HEK293 (cell line): ENCODE measurements around the gene ANKRD53.
A peak's percentile ranks its signal among the peaks of the same experiment; 100 is the strongest.

Experiments
- CTCF ChIA-PET: fragments of 350-600 bp; formaldehyde crosslinking; extraction: SDS; loops from one replicate; lab custom pipeline; 2021; ENCODE audit warnings: antibody characterized with exemption; lab: Yijun Ruan, JAX
- POLR2A ChIA-PET: fragments of 300-600 bp; formaldehyde crosslinking; extraction: SDS; loops from one replicate; lab custom pipeline; 2020; ENCODE audit warnings: antibody characterized with exemption, inconsistent platforms; lab: Yijun Ruan, JAX
- H3K27ac ChIP-seq: fragments of 200-500 bp; sonication (Bioruptor generic); 2 replicates; pipeline ENCODE4 v1.5.1; 2014; ENCODE audit warnings: low read depth, low read length, control low read depth, inconsistent platforms; ENCODE audit errors: extremely low read depth
- H3K36me3 ChIP-seq, 2 experiments: fragments of 200-500 bp in 1 of 2; sonication (Bioruptor generic) in 1 of 2; 1 replicate in 1 of 2; 2 replicates in 1 of 2; pipeline ENCODE4 v1.5.1; 2014 to 2017; ENCODE audit warnings: inconsistent platforms in 2 of 2, low read length in 2 of 2; ENCODE audit not compliant: control insufficient read depth in 2 of 2, insufficient read depth in 1 of 2
- H3K4me1 ChIP-seq: fragments of 200-500 bp; sonication (Bioruptor generic); 2 replicates; pipeline ENCODE4 v1.5.1; 2014; ENCODE audit warnings: mild to moderate bottlenecking, low read length, inconsistent platforms; ENCODE audit not compliant: control insufficient read depth, insufficient read depth
- H3K4me3 ChIP-seq: 2 replicates; pipeline ENCODE4 v1.5.1; 2011; ENCODE audit warnings: low read depth, mild to moderate bottlenecking, control low read depth, low read length, moderate library complexity
- H3K9me3 ChIP-seq: fragments of 200-500 bp; sonication (Bioruptor generic); 2 replicates; pipeline ENCODE4 v1.5.1; 2014; ENCODE audit warnings: low read depth, low read length, inconsistent platforms; ENCODE audit not compliant: control insufficient read depth, insufficient read depth
- BCL11A ChIP-seq: fragments of 450-650 bp; formaldehyde crosslinking; IDR thresholded peaks from 2 replicates; pipeline ENCODE4 v1.5.1; 2016; ENCODE audit warnings: low read depth, missing biosample characterization, missing genetic modification characterization
- EGR2 ChIP-seq: fragments of 450-650 bp; formaldehyde crosslinking; IDR thresholded peaks from 2 replicates; pipeline ENCODE4 v1.5.1; 2016; ENCODE audit warnings: low read depth, missing biosample characterization, missing genetic modification characterization
- HOXA7 ChIP-seq: sonication (generic); formaldehyde crosslinking; IDR thresholded peaks from 2 replicates; pipeline ENCODE4 v1.8.1; 2022; ENCODE audit warnings: missing genetic modification reagents, borderline replicate concordance
- KLF10 ChIP-seq: fragments of 450-650 bp; IDR thresholded peaks from 2 replicates; pipeline ENCODE4 v1.5.1; 2018; ENCODE audit warnings: missing biosample characterization, mild to moderate bottlenecking, missing genetic modification characterization
- KLF7 ChIP-seq: fragments of 450-650 bp; formaldehyde crosslinking; IDR thresholded peaks from 2 replicates; pipeline ENCODE4 v1.5.1; 2016; ENCODE audit warnings: missing biosample characterization, missing genetic modification characterization, borderline replicate concordance
- MEIS1 ChIP-seq: sonication (generic); formaldehyde crosslinking; IDR thresholded peaks from 2 replicates; pipeline ENCODE4 v1.8.1; 2022; ENCODE audit warnings: missing genetic modification reagents, mild to moderate bottlenecking, borderline replicate concordance
- PRDM1 ChIP-seq: fragments of 450-650 bp; formaldehyde crosslinking; IDR thresholded peaks from 2 replicates; pipeline ENCODE4; 2016; ENCODE audit warnings: missing biosample characterization, missing genetic modification characterization
- PRDM6 ChIP-seq: fragments of 450-650 bp; formaldehyde crosslinking; IDR thresholded peaks from 2 replicates; pipeline ENCODE4 v1.5.1; 2017; ENCODE audit warnings: missing biosample characterization, missing genetic modification characterization
- YY2 ChIP-seq: fragments of 450-650 bp; formaldehyde crosslinking; IDR thresholded peaks from 2 replicates; pipeline ENCODE4 v1.5.1; 2016; ENCODE audit warnings: missing biosample characterization, missing genetic modification characterization
- ZBTB1 ChIP-seq: fragments of 450-650 bp; formaldehyde crosslinking; IDR thresholded peaks from 2 replicates; pipeline ENCODE4 v1.5.1; 2016; ENCODE audit warnings: missing biosample characterization, missing genetic modification characterization
- ZFP3 ChIP-seq: fragments of 450-650 bp; formaldehyde crosslinking; IDR thresholded peaks from 2 replicates; pipeline ENCODE4 v1.5.1; 2016; ENCODE audit warnings: low read depth, missing biosample characterization, missing genetic modification characterization
- ZFP37 ChIP-seq: fragments of 450-650 bp; formaldehyde crosslinking; IDR thresholded peaks from 2 replicates; pipeline ENCODE4 v1.5.1; 2016; ENCODE audit warnings: missing biosample characterization, missing genetic modification characterization
- ZNF16 ChIP-seq: fragments of 450-650 bp; formaldehyde crosslinking; IDR thresholded peaks from 2 replicates; pipeline ENCODE4 v1.5.1; 2016; ENCODE audit warnings: low read depth, missing biosample characterization, missing genetic modification characterization
- ZNF248 ChIP-seq: fragments of 450-650 bp; formaldehyde crosslinking; IDR thresholded peaks from 2 replicates; pipeline ENCODE4 v1.5.1; 2017; ENCODE audit warnings: missing biosample characterization, missing genetic modification characterization
- ZNF324 ChIP-seq: fragments of 450-650 bp; formaldehyde crosslinking; IDR thresholded peaks from 2 replicates; pipeline ENCODE4 v1.5.1; 2016; ENCODE audit warnings: missing biosample characterization, missing genetic modification characterization
- ZNF335 ChIP-seq: fragments of 450-650 bp; formaldehyde crosslinking; conservative IDR thresholded peaks from 2 replicates; pipeline ENCODE4 v1.5.1; 2016; ENCODE audit warnings: missing biosample characterization, missing genetic modification characterization
- ZNF391 ChIP-seq: fragments of 450-650 bp; formaldehyde crosslinking; IDR thresholded peaks from 2 replicates; pipeline ENCODE4 v1.5.1; 2016; ENCODE audit warnings: low read depth, missing biosample characterization, missing genetic modification characterization, borderline replicate concordance
- ZNF610 ChIP-seq: fragments of 450-650 bp; formaldehyde crosslinking; IDR thresholded peaks from 2 replicates; pipeline ENCODE4 v1.5.1; 2016; ENCODE audit warnings: missing biosample characterization, missing genetic modification characterization, borderline replicate concordance
- ZNF76 ChIP-seq: fragments of 450-650 bp; formaldehyde crosslinking; IDR thresholded peaks from 2 replicates; pipeline ENCODE4; 2016; ENCODE audit warnings: low read depth, missing biosample characterization, missing genetic modification characterization, borderline replicate concordance
- ZNF830 ChIP-seq: fragments of 450-650 bp; IDR thresholded peaks from 2 replicates; pipeline ENCODE4 v1.5.0; 2018; ENCODE audit warnings: missing biosample characterization, missing genetic modification characterization, low read depth, mild to moderate bottlenecking, moderate library complexity
- TF ChIP-seq, protein P1 (sequence below): fragments of 450-650 bp; formaldehyde crosslinking; optimal IDR thresholded peaks from 2 replicates; pipeline ENCODE3; 2016; ENCODE audit warnings: missing biosample characterization, mild to moderate bottlenecking, missing genetic modification characterization
- TF ChIP-seq, protein P2 (sequence below): fragments of 450-650 bp; formaldehyde crosslinking; conservative IDR thresholded peaks from 2 replicates; pipeline ENCODE4 v1.5.1; 2016; ENCODE audit warnings: low read depth, missing biosample characterization, missing genetic modification characterization
- TF ChIP-seq, protein P3 (sequence below): fragments of 450-650 bp; formaldehyde crosslinking; IDR thresholded peaks from 2 replicates; pipeline ENCODE4 v1.5.0; 2017; ENCODE audit warnings: missing biosample characterization, missing genetic modification characterization, borderline replicate concordance

ANKRD53 gene

GRCh38 chr2:70946832-70947442 is 31.5 kb upstream of the ANKRD53 start (continued):
- TF ChIP-seq, protein P1, sequence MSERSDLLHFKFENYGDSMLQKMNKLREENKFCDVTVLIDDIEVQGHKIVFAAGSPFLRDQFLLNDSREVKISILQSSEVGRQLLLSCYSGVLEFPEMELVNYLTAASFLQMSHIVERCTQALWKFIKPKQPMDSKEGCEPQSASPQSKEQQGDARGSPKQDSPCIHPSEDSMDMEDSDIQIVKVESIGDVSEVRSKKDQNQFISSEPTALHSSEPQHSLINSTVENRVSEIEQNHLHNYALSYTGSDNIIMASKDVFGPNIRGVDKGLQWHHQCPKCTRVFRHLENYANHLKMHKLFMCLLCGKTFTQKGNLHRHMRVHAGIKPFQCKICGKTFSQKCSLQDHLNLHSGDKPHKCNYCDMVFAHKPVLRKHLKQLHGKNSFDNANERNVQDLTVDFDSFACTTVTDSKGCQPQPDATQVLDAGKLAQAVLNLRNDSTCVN, result peak; percentile 1

DNA sequence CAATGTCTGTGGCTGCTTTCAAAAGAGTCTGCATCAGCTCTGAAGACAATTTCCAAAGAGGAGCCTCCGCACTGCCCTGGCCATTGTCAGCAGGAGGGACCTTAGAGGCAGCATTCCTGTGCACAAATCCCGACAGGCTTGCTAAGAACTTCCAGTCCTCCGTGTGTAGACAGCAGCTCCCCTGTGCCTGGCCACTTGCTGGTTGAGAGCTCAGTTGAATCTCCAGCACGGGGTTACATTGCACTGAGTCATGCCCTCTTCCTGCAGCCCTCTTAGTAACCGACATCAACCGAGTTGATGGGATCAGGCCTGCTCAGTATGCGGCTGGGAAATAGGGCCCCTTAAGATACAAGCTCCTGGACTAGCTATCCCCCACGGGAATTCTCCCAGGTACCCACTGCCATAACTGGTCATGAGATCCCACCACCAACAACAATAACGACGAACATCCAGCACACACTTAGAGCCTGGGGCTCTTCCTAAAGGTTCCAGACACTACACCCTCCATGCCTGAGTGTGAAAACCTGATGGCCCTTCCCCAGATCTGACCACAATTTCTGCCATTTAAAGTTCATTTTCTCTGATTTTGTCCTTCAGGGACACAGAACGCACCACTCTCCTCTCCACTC is 30.8 kb upstream of the ANKRD53 start:
- Histone ChIP-seq H3K9me3 (no peaks in the 10 kb centered on the region), H3K36me3 (no peaks in the 10 kb centered on the region), H3K27ac (no peak overlapping the region), H3K4me1 (peaks cover 2% of the 10 kb centered on the region; the same call in 1 of the 2 replicates), H3K4me3 (no peak overlapping the region)
- POLR2A ChIA-PET, result interaction anchor here (1.0 kb wide), 1 partner anchor 179 kb away, joined by 4 read pairs; the partner anchor contains the start of gene ADD2
- CTCF ChIA-PET, result interaction anchor here (0.6 to 3.9 kb wide), 38 partner anchors 12 to 643 kb away, joined by 3 to 180 read pairs (median 5); partner anchors contain the start of genes ANKRD53, ATP6V1B1 and FIGLA
- TF ChIP-seq MEIS1 (CRISPR knock-in tag), result no peak
- TF ChIP-seq ZNF16 (tag by site-specific recombination), result no peak
- TF ChIP-seq ZFP37 (tag by site-specific recombination), result no peak
- no peak for TF ChIP-seq ZBTB1 (tag by site-specific recombination)
- no peak for TF ChIP-seq ZNF830 (tag by site-specific recombination)
- no peak for TF ChIP-seq HOXA7 (CRISPR knock-in tag)
- no peak for TF ChIP-seq YY2 (tag by site-specific recombination)
- TF ChIP-seq ZNF610, result no peak
- peak; percentile 31; the same call in 1 of the 2 replicates for TF ChIP-seq ZNF76 (tag by site-specific recombination)
- TF ChIP-seq EGR2 (tag by site-specific recombination), result no peak
- TF ChIP-seq KLF10 (tag by site-specific recombination), result no peak
- TF ChIP-seq ZFP3 (tag by site-specific recombination), result no peak
- no peak for TF ChIP-seq ZNF324 (tag by site-specific recombination)
- TF ChIP-seq ZNF335, result no peak
- no peak for TF ChIP-seq ZNF248 (tag by site-specific recombination)
- no peak for TF ChIP-seq PRDM6 (tag by site-specific recombination)
- no peak for TF ChIP-seq KLF7 (tag by site-specific recombination)
- TF ChIP-seq BCL11A, result no peak
- TF ChIP-seq ZNF391 (tag by site-specific recombination), result no peak
- TF ChIP-seq, protein P2, sequence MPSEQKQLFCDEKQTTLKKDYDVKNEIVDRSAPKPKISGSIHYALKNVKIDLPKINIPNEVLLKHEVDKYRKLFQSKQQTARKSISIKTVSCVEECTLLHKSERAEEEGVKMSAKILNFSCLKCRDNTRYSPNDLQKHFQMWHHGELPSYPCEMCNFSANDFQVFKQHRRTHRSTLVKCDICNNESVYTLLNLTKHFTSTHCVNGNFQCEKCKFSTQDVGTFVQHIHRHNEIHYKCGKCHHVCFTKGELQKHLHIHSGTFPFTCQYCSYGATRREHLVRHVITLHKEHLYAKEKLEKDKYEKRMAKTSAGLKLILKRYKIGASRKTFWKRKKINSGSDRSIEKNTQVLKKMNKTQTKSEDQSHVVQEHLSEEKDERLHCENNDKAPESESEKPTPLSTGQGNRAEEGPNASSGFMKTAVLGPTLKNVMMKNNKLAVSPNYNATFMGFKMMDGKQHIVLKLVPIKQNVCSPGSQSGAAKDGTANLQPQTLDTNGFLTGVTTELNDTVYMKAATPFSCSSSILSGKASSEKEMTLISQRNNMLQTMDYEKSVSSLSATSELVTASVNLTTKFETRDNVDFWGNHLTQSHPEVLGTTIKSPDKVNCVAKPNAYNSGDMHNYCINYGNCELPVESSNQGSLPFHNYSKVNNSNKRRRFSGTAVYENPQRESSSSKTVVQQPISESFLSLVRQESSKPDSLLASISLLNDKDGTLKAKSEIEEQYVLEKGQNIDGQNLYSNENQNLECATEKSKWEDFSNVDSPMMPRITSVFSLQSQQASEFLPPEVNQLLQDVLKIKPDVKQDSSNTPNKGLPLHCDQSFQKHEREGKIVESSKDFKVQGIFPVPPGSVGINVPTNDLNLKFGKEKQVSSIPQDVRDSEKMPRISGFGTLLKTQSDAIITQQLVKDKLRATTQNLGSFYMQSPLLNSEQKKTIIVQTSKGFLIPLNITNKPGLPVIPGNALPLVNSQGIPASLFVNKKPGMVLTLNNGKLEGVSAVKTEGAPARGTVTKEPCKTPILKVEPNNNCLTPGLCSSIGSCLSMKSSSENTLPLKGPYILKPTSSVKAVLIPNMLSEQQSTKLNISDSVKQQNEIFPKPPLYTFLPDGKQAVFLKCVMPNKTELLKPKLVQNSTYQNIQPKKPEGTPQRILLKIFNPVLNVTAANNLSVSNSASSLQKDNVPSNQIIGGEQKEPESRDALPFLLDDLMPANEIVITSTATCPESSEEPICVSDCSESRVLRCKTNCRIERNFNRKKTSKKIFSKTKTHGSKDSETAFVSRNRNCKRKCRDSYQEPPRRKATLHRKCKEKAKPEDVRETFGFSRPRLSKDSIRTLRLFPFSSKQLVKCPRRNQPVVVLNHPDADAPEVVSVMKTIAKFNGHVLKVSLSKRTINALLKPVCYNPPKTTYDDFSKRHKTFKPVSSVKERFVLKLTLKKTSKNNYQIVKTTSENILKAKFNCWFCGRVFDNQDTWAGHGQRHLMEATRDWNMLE (tag by site-specific recombination), result no peak
- TF ChIP-seq, protein P3, sequence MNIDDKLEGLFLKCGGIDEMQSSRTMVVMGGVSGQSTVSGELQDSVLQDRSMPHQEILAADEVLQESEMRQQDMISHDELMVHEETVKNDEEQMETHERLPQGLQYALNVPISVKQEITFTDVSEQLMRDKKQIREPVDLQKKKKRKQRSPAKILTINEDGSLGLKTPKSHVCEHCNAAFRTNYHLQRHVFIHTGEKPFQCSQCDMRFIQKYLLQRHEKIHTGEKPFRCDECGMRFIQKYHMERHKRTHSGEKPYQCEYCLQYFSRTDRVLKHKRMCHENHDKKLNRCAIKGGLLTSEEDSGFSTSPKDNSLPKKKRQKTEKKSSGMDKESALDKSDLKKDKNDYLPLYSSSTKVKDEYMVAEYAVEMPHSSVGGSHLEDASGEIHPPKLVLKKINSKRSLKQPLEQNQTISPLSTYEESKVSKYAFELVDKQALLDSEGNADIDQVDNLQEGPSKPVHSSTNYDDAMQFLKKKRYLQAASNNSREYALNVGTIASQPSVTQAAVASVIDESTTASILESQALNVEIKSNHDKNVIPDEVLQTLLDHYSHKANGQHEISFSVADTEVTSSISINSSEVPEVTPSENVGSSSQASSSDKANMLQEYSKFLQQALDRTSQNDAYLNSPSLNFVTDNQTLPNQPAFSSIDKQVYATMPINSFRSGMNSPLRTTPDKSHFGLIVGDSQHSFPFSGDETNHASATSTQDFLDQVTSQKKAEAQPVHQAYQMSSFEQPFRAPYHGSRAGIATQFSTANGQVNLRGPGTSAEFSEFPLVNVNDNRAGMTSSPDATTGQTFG (tag by site-specific recombination), result no peak
- TF ChIP-seq, protein P1, result peak; percentile 8
- TF ChIP-seq PRDM1, result 0 out of 2 replicates have a peak, but pooled peaks have one; percentile 24
